HPDE6-E6E7 (cell line): ENCODE measurements around the gene TFB2M.
"Not testable (repeated sequence)": the region's sequence is repeated elsewhere in the genome, so short reads cannot be mapped to it uniquely, and the experiment has no call there.

Source experiments
- DNase-seq: peaks from one replicate; pipeline ENCODE4 v3.0.0; 2011; ENCODE audit warnings: missing footprints; ENCODE audit errors: extremely low spot score

The TFB2M gene

DNA sequence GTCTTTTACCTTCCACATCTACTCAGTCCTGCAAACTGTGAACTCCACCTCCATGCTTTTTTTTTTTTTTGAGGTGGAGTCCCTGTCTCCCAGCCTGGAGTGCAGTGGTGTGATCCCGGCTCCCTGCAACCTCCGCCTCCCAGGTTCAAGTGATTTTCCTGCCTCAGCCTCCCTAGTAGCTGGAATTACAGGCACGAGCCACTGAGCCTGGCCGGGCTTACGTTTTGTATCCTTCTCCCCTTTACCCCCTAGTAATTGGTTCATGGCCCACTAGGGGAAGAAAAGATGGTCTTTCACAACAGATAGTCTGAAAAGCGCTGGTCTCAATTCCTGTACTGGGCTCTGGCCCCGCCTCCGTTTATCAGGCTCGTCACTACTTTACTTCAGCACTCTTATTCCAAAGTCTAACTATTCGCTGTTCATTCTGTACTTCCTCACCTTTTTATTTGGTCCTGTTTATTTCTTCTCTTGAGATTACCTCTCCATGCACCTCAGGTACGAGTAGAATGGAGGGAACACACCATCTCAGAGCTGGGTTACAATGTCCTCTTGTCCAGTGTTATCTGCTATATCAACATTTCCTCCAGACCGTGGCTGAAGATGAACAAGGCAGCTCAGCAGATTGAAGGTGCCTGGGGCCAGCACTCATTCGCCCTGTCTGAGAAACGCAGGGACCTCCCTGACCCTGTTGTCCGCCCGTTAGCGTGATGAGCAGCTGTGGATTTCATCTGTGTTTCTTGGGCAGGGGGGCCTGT is 16.4 kb upstream of the TFB2M start:
- DNase-seq, result no peak

DNA sequence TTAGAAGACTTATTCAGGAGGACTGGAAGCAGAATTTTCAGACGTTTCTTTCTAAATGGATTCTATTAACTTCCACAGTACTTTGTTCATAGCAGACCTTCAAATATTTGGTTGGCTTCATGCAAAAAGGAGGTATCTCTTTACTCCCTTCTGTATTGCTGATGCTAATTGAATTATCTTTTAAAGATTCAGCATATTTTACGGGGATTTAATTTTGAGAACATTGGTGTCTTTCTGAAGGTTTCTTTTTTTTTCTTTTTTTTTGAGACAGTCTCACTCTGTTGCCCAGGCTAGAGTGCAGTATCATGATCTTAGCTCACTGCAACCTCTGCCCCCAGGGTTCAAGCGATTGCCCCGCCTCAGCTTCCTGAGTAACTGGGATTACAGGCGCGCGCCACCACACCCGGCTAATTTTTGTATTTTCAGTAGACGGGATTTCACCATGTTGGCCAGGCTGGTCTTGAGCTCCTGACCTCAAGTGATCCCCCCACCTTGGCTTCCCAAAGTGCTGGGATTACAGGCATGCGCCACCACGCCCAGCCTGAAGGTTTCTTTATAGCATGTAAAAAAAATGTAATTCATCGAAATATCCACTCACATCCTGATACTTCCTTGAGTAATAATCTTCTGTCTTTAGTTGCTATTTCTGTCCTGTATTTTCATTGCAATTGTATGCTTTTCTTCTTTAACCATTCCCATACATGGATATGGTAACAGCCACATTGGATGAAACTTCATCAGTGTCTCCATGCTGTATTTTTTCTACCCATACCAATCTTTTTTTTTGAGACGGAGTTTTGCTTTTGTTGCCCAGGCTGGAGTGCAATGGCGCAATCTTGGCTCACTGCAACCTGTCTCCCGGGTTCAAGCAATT is 14.7 kb upstream of the TFB2M start:
- DNase-seq, result no peak

DNA sequence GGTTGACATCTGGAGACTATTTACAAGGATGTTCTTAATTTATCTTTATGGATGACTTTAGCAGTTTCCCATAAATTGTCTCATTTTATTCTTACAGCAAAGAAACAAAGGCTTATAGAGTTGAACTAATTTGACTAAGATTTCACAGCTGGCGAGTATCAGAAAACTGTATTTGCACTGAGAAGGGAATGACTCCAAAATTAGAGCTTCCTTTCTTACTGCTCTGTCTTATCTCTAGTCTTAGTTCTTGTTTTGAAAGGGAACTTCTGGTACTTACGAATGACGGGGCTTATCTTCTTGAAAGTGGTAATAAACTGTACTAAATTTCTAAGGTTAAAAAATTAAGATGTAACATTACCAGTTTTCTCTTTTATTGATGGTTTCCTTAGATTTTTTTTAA is 13.8 kb upstream of the TFB2M start:
- no peak for DNase-seq

DNA sequence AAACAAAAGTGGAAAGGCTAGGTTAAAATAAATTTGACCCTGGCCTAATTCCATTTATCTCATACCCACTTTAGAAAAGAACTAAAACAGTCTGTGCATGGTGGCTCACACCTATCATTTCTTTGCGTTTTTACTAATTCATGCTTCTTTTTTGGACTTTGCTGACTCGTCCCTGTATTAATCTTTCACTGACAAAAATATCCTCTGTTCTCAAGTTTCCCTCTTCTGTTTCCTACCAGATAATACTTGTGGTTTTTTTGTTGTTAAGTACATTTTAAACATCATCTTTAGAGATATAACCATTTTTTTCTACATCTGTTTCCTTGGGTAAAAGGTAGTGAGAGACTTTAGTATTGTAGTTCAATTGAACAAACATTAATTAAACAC is 11.7 kb upstream of the TFB2M start:
- no peak for DNase-seq

DNA sequence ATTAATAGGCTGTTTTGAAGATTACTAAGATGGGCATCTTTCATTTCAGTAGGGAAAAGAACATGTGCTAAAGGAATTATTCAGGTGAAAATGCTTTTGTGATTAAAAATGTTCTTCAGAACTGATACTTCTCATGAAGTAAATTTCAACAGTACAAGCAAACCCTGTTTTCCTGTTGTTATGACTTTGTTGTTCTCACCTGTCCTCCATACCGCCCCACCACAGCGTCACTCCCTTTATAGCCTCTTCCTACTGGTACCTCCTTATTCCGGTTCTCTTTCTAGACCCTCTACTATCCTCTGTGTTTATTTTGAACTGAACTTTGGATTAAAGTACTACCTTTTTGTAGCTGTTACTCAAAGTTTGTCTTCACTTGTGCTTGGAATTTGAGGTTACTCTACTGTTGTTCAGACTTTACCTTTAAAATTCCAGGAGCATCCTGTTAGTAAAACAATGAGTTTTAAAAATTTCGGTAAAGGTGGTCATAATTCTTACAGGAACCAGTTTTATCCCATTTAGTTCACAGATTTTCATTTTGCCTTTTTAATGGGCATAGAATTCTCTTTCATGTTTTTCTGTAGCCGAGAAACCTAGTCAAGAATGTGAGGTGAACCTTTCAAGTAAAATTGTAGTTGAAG is 11.1 kb upstream of the TFB2M start:
- DNase-seq, result no peak

DNA sequence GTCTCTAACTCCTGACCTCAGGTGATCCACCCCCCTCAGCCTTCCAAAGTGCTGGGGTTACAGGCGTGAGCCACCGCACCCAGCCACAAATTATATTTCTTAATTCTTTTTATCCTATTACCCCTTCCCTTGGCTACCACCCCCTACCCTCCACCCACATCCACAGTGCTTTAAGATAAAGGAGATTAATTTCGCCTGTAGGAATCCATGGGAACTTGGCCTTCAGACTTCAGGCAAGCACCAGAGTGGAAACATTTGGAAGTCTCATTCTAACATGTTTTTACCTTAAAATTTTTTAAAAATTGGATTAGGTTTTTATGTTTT is 10.6 kb upstream of the TFB2M start:
- no peak for DNase-seq

DNA sequence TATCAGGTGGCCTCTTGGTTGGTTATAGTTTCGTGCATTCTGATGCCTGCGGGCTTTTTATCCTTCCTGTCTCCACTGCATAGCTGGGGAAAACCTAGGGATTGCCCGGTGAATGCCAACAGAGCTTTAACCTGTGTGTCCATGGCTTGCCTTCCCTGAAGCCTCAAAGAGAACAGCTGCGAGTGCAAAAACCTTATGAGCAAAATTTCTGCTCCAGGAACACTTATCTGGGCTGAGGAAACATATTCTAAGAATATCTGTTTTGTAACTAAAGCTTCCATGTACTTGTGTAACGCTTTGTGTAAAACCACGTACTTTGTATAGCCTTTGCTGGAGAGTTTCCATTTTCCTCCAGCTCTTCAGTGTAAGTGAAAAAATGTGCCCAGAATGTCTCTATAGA is 7.4 kb upstream of the TFB2M start:
- DNase-seq, result no peak

DNA sequence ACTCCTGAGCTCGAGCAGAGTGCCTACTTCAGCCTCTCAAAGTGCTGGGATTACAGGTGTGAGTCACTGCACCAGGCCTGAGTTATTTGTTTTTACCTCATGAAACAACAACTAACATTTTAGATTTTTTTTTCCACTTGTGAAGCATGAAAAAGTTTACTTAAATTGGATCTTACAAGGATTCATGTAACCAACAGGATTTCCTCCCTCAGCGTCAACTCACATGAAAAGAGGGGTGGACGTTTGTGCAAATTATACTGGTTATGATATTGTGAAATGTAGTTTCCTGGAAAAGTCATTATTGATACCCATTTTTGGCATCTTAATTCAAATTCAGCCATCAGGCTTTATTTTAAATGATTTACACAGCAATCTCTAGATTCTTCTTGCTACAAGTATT is 6.7 kb upstream of the TFB2M start:
- DNase-seq, result no peak

DNA sequence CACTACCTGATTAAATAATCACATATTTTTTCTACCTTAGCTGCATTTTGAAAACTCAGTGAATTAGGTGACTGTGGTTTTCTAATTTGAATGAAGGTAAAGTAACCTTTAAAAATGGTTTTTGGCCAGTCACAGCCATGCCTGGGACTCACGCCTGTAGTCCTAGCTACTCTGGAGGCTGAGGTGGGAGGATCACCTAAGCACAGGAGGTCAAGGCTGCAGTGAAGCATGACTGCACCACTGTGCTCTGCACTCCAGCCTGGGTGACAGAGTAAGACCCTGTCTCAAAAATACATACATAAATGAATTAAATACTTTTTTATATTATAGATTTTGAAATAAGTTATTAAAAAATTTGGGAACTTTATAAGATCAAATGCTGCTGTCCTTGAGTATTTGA is 5.9 kb upstream of the TFB2M start:
- no peak for DNase-seq

DNA sequence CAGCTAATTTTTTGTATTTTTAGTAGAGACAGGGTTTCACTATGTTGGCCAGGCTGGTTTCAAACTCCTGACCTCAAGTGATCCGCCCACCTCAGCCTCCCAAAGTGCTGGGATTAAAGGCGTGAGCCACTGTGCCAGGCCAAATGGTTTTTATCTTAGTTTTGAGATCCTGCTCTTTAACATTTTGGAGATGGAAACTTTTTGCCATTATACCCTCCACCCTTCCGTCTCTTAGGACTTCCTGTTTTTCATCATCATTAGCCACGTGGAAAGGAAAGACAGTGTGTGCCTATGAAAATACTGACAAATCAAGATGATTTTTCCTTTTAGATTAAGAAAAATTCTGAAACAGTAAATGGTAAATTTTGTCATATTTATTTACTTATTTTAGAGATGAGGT is 5.2 kb upstream of the TFB2M start:
- DNase-seq, result not testable (repeated sequence)

DNA sequence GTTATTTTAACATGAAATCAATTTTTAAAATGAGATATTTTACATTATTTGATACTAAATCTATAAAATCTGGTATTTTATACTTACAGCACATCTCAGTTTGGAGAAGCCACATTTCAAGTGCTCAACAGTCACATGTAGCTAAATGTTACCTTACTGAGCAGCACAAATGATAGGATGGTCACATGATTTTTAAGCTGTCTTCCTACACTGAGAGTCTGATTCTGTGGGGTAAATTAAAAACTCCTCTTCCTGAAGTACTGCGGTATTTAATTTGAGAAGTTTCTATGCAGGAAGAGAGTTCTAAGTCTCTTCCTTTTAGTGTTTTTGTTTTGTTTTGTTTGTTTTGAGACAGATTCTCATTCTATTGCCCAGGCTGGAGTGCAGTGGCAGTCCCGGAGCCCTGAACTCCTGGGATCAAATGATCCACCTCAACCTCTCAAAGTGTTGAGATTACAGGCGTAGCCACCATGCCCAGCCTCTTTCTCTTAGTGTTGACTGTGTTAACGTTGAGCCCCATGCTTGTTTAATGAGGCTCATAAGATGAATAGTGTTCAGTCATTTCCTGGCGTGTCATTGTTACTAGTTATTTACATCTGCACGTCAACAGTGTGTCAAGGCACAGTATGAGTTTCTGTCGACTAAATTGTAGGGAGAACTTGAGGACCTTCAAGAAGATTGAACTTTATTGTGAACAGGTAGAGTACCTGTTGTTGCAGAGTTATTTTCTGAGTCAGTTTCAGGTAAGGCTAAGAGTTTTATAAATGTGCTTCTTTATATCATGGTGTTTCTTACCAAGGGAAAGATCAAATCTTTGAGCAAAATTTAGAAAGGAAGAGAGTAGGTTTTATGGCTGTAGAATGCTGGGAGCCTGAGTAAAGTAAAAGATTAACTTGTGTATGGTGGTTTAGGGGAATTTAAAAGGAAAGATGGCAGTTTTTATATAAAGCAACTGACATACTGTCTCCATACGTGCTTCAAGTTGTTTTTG is 3.5 kb upstream of the TFB2M start:
- DNase-seq, result no peak

DNA sequence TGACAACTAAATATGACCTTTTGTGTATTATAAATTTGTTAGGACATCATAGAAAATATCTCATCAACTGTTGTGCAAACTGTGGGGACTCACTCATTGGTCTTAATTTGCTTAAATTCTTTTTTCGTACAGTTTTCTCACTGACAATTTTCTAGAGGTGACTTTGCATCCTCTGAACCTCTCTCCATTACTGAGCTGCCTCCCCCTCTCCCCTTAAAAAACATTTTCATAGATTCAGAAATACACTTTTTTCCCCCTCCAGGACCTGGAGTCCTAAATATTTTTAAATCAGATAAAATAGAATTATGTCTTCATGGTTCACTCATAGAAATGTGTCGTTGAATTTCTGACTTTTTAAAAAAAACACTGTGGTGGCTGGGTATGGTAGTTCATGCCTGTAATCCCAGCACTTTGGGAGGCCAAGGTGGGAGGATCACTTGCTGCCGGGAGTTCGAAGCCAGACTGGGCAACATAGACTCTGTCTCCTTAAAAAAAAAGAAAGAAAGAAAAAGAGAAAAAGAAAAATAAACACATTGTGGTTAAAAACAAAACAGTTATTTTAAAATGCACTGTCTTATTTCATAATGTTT is 1.7 kb upstream of the TFB2M start:
- DNase-seq, result no peak

DNA sequence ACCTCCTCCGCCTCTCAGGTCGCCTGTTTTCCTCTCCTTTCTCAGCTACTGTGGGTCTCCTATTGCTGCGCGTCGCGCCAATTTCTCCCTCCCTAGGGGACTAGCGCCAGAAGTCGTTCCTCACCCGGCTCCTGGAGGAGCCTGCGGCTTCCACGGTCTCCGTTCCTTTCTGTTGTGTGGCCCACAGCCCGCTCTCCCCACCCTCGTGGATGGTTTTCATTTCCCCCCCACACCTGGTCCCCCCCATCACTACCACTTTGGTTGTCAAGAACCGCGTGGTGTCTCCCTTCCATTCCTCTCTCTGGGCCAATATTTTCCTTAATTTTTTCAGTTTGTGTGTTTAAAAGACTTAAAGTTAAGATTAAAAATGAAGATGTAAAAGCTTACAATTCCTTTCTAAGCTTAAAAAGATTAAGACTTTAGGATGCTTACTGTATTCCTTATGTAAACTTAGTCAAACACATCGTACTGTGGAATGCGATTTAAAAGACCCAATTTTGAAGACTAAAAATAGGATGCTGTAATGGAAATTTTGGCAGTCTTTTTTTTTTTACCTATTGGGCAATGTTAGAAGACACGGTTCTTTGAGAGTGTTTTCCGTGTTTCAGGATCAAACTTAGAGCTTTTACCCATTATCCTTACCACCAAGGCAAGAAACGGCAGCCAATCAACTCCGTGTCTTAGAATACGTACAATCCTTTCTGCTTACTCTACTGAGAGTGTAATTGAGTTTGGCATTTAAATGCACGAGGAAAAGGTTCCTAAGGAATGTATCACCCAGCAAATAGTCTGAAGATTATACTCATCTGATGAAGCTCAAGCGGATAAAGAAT is 968 bp upstream of the TFB2M start:
- no peak for DNase-seq

DNA sequence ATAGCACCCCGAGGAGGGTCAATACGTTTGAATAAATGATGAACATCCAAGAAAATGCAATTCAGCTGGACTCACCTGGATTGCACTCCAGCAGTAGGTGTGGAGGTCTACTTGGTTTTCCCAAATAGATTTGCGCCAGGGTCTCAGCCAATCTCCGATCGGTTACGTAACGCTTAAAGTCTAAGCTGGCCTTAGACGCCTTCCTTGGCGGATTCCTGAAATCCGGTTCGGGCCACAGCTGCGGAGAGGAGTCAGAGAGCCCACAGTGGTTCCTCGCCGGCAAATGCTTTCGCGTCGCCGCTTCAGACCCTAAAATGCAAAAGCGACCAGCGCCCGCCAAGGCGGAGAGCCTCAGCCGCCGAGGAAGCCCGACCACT is 322 bp downstream of the TFB2M start:
- DNase-seq, result no peak

DNA sequence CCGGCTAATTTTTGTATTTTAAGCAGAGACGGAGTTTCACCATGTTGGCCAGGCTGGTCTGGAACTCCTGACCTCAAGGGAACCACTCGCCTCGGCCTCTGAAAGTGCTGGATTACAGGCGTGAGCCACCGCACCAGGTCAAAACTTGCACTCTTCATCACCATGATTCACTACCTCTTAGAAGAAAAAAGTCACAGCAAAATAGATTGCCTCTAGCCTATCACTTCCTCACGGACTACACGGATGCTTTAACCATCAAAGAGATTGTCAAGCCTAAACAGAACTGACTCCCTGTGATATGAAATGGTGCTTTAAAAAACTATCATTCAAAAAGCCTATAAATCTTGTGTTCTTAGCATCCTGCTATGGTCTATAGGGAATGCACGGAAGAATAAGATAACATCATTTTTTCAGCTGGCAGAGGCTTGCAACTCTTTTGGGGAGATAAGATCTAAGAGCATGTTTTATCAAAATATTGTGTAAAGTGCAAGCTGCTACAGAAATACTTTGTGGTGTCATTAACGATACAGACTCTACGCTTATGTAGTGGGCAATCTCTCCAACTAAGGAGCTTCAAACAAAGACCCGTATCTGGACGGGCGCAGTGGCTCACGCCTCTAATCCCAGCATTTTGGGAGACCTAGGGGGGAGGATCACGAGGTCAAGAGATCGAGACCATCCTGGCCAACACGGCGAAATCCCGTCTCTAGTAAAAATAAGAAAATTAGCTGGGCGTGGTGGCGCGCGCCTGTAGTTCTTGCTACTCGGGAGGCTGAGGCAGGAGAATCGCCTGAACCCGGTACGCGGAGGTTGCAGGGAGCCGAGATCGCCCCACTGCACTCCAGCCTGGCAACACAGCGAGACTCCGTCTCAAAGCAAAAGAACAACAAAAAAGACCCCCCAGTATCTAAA is 966 bp downstream of the TFB2M start:
- no peak for DNase-seq

DNA sequence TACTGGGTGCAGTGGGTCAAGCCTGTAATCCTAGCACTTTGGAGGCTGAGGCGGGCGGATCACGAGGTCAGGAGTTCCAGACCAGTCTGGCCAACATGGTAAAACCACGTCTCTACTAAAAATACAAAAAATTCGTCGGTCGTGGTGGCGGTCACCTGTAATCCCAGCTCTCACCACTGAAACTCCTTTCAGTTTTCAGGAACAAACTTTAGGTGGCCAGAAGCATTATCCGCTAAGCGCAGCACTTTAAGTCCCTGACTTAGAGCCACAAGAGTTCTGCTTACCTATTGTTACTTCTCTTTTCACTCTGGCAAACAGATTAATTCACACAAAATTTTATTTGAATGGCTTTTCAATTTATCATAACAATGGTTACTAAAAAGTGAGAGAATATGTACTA is 5.2 kb downstream of the TFB2M start:
- not testable (repeated sequence) for DNase-seq

DNA sequence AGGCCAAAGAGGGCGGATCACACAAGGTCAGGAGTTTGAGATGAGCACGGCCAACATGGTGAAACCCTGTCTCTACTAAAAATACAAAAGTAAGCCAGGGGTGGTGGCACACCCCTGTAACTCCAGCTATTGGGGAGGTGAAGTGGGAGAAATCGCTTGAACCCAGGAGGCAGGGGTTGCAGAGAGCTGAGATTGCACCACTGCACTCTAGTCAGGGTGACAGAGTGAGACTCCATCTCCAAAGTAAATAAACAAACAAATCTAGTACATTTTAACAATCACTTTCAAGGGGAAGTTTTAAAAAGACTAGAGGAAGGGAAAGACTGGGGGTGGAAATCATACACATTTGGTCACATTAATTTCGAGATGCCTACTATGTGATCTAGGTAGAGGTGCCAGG is 6.8 kb downstream of the TFB2M start:
- no peak for DNase-seq

DNA sequence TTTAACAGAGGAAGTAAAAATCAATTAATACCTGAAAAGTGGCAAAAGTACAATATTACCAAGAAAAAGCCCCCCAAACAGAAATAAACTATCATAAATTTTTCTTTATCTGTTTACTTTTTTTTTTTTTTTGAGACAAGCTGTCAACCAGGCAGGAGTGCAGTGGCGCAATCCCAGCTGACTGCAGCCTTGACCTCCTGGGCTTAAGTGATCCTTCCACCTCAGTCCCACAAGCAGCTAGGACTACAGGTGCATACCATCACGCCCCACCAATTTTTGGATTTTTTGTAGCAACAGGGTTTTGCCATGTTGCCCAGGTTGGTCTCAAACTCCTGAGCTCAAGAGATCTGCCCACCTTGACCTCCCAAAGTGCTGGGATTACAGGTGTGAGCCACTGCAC is 8.0 kb downstream of the TFB2M start:
- no peak for DNase-seq

DNA sequence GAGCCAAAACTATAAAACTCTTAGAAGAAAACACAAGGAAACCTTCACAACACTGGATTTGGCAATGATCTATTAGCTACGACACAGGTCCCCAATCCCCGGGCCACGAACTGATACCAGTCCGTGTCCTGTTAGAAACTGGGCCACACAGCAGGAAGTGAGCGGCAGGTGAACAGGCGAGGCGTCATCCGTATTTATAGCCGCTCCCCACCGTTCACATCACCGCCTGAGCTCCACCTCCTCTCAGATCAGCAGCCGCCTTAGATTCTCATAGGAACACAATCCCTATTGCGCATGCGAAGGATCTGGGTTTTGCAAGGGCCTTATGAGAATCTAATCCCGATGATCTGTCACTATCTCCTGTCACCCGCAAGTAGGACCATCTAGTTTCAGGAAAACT is 11.9 kb downstream of the TFB2M start:
- DNase-seq, result no peak
